Left hindlimb (tissue), 1 donor: ENCODE data around the gene NPTX1.

Experiments used
- DNase-seq: peaks from one replicate; pipeline ENCODE4 v3.0.0-alpha.2; 2018

The NPTX1 gene

GRCh38 chr17:80424878-80425765 is 51.3 kb downstream of the NPTX1 start:
- no peak for DNase-seq

GRCh38 chr17:80424261-80424660 is 52.1 kb downstream of the NPTX1 start:
- no peak for DNase-seq

DNA sequence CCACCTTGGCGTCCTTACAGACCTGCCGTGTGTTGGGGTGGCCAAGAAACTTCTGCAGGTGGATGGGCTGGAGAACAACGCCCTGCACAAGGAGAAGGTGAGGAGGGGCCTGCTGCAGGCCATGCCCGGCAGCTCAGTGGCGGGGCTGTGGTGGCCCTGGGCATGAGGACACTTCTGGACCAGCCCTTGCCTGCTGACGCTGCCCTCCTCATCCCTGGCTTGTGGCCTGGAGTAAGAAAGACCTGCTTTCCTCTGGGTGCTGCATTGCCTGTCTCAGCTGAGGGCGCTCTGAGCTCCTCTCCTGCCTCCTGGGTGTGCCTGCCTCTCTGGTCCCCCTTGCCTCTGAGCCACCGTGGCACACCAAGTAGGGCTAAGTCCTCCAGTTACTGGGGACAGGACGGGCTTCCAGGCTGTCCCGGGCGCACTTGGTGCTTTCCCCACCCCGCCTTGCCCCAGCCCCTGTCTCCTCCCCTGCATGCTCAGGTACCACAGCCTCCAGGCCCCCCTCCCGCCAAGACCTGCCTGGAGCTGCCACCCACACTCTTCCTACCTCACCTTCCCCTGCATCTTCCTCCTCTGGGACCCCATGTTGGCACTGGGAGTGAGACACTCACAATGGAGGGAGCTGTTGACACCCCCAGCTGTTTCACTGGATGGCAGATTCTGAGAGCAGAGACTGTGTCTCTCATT is 52.7 kb downstream of the NPTX1 start:
- no peak for DNase-seq

- no peak for DNase-seq
Observed at GRCh38 chr17:80422981-80423380, 53.4 kb downstream of the NPTX1 start.

DNA sequence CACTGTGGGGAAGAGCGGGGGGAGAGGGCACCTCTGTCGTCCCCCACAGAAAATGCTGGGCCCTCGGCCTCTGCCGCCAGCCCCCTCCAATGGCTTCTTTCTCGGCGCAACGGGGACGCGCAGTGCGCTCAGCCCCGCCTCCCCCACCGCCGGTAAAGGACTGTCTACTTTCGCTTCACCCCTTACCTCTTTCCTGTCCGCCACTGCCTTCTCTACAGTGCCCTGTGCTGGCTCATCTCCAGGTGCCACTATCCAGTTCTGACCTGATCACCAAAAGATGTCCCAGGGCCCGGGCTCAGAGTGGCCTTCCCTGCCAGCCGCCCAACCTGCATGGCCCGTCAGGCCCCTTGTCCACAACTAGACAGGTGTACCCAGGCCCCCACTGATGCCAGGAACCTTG is 54.1 kb downstream of the NPTX1 start:
- no peak for DNase-seq

GRCh38 chr17:80421381-80422090 is 54.9 kb downstream of the NPTX1 start:
- no peak for DNase-seq

DNA sequence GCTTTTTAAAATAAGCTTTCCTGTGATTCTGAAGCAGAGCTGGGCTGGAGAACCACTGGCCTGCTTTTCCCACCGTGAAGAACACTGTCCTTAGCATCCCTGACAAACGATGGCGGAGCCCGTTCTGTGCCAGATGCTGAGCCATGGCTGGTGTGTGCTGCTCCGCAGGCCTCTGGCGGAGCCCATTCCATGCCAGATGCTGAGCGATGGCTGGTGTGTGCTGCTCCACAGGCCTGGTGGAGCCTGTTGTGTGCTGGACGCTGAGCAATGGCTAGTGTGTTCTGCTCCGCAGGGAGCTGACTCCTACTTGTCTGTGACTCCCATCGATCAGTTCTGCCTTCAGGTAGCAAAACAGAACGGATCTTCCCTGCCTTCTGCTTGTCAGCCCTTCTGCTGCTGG is 57.2 kb downstream of the NPTX1 start:
- peak; percentile 1 for DNase-seq

- peak; percentile 8 for DNase-seq
Observed at GRCh38 chr17:80418589-80418988, 57.8 kb downstream of the NPTX1 start.
